Measurements from ENCODE around the gene KRTAP29-1. TPM values are rescaled to one million over a fixed set of nuclear protein-coding genes. Genes with fewer than 3 reads are reported as not detected.
A peak's percentile ranks its signal among the peaks of the same experiment; 100 is the strongest.

The KRTAP29-1 gene
- total RNA-seq, 4 donors from 2014 or later = not detected

- no peaks in the 10 kb centered on the region for H3K36me3 ChIP-seq
- H3K9me3 ChIP-seq = no peaks in the 10 kb centered on the region
- TF ChIP-seq CTCF (IDR thresholded peaks at IDR 0.05) (no peak), POLR2A (IDR thresholded peaks at IDR 0.05) (peak in 1 of 4 donors; percentile 37)
- H3K4me1 ChIP-seq = peaks cover 0 to 18% (median 0%) of the 10 kb centered on the region in 3 donors
- H3K27ac ChIP-seq = peak overlapping the region in 3 of 4 donors; percentile 11 to 69 (median 55)
- WGBS, 2 donors = 32 to 41% methylated on average over 5 to 8 of the region's 10 CpGs
- H3K4me3 ChIP-seq = peak overlapping the region in 1 of 4 donors; percentile 25
- peak; percentile 41 for DNase-seq
- intact Hi-C loops (cut with DNase I) = no loop called here
- peaks cover 0 to 10% (median 0%) of the 10 kb centered on the region in 4 donors for H3K27me3 ChIP-seq
These were observed 5.7 kb upstream of the KRTAP29-1 start for GRCh38 chr17:41308251-41308917.

GRCh38 chr17:41307647-41308046 lies 5.0 kb upstream of the KRTAP29-1 start:
- Histone ChIP-seq H3K27ac (no peak overlapping the region), H3K4me1 (peaks cover 0 to 23% (median 0%) of the 10 kb centered on the region in 3 donors), H3K4me3 (no peak overlapping the region), H3K27me3 (peaks cover 0 to 10% (median 0%) of the 10 kb centered on the region in 4 donors), H3K9me3 (no peaks in the 10 kb centered on the region), H3K36me3 (no peaks in the 10 kb centered on the region)
- no peak for DNase-seq
- TF ChIP-seq CTCF (IDR thresholded peaks at IDR 0.05) = no peak
- no peak for TF ChIP-seq POLR2A (IDR thresholded peaks at IDR 0.05)
- intact Hi-C loops (cut with DNase I) = no loop called here
- 67 to 77% methylated on average over 7 to 9 of the region's 9 CpGs for WGBS, 2 donors

GRCh38 chr17:41304091-41304490 lies 1.4 kb upstream of the KRTAP29-1 start:
- Histone ChIP-seq H3K36me3 (no peaks in the 10 kb centered on the region), H3K27me3 (peaks cover 0 to 10% (median 0%) of the 10 kb centered on the region in 4 donors), H3K4me3 (no peak overlapping the region), H3K4me1 (peaks cover 0 to 39% (median 4%) of the 10 kb centered on the region in 3 donors), H3K9me3 (no peaks in the 10 kb centered on the region), H3K27ac (no peak overlapping the region)
- no peak for DNase-seq
- intact Hi-C loops (cut with DNase I) = no loop called here
- no peak for TF ChIP-seq CTCF (IDR thresholded peaks at IDR 0.05)
- 79 to 81% methylated on average over 12 of the region's 12 CpGs for WGBS, 2 donors

- TF ChIP-seq CTCF (IDR thresholded peaks at IDR 0.05) (no peak), POLR2A (IDR thresholded peaks at IDR 0.05) (no peak)
- Histone ChIP-seq H3K36me3 (no peaks in the 10 kb centered on the region), H3K27ac (no peak overlapping the region), H3K4me3 (no peak overlapping the region), H3K27me3 (peaks cover 0 to 2% (median 0%) of the 10 kb centered on the region in 4 donors), H3K4me1 (peaks cover 0 to 28% (median 4%) of the 10 kb centered on the region in 3 donors), H3K9me3 (no peaks in the 10 kb centered on the region)
- WGBS, 2 donors = 84 to 92% methylated on average over 4 of the region's 4 CpGs
- DNase-seq = no peak
- intact Hi-C loops (cut with DNase I) = no loop called here
These were observed 330 bp upstream of the KRTAP29-1 start for GRCh38 chr17:41302981-41303380.

- 28 to 62% methylated on average over 5 of the region's 5 CpGs for WGBS, 2 donors
- intact Hi-C loops (cut with DNase I) = no loop called here
- Histone ChIP-seq H3K4me1 (peaks cover 0 to 27% (median 4%) of the 10 kb centered on the region in 3 donors), H3K27me3 (no peaks in the 10 kb centered on the region), H3K4me3 (no peak overlapping the region), H3K27ac (peak overlapping the region in 3 of 4 donors; percentile 40 to 58 (median 56)), H3K9me3 (no peaks in the 10 kb centered on the region), H3K36me3 (no peaks in the 10 kb centered on the region)
- TF ChIP-seq POLR2A (IDR thresholded peaks at IDR 0.05) = no peak
- TF ChIP-seq CTCF (IDR thresholded peaks at IDR 0.05) = no peak
- no peak for DNase-seq
These were observed 1.4 kb downstream of the KRTAP29-1 start for GRCh38 chr17:41301204-41301790.

Measured in esophagus squamous epithelium (tissue), 5 donors.